GM19193 (cell line): ENCODE measurements around the gene MOSPD3.

Experiments used
- POLR2A ChIP-seq: IDR thresholded peaks from 4 replicates; pipeline ENCODE4 v1.6.1; 2011; ENCODE audit not compliant: insufficient read depth, insufficient read length; ENCODE audit errors: extremely low read depth

The MOSPD3 gene

GRCh38 chr7:100611983-100612729, at the start of gene MOSPD3:
MOSPD3 (plus strand) TSS chr7:100612540; CDS start chr7:100612792, 252 bp downstream.
- TF ChIP-seq POLR2A, result peak; percentile 92

GRCh38 chr7:100563100-100563564, 49.2 kb upstream of the MOSPD3 start:
- TF ChIP-seq POLR2A, result no peak

DNA sequence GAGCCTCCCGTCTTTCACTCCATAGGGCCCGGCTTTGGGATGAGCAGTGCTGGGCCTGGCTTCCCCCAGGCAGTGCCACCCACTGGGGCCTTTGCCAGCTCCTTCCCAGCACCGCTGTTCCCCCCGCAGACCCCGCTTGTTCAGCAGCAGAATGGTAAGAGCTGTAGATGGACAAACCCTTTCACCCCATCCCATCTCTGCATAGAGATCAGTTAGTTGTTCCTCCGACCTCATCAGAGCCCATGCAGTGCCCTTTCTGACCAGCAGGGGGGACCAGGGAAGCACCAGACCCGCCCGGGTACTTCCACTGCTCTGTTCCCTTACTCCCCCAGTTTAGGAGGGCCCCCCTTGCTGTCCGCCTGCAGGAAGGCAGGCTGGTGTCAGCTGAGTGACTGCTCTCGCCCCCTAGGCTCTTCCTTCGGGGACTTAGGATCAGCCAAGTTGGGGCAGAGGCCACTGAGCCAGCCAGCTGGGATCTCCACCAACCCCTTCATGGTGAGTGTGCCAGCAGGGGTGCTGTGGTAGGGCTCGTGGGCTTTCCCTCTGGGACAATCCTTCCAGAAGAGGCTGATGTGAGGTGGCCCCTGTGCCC, 48.4 kb upstream of the MOSPD3 start:
- TF ChIP-seq POLR2A, result no peak

GRCh38 chr7:100565133-100565571, 47.2 kb upstream of the MOSPD3 start:
- no peak for TF ChIP-seq POLR2A

DNA sequence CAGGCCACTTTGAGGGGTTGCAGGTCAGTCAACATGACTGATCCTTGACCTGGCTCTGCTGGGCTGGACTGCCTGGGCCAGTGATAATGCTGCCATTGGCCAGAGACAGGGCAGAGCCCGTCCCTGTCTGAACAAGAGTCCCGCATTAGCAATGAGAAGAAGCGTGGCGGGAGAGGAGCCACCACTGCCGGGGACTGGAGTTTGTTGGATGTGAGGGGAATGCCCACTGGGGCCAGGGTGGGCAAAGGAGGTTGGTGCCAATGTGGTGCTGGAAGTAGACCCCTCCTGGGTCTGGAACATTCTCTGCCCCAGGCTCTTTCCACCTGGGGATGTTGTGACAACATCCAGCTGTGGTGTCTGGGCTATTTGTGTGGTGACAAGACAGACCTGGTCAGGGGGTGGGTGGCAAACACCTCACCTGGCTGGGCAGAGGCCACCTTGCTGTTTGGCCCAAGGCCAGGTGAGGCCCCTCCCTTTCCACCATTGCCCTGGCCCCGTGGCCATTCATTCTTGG, 46.3 kb upstream of the MOSPD3 start:
- no peak for TF ChIP-seq POLR2A

DNA sequence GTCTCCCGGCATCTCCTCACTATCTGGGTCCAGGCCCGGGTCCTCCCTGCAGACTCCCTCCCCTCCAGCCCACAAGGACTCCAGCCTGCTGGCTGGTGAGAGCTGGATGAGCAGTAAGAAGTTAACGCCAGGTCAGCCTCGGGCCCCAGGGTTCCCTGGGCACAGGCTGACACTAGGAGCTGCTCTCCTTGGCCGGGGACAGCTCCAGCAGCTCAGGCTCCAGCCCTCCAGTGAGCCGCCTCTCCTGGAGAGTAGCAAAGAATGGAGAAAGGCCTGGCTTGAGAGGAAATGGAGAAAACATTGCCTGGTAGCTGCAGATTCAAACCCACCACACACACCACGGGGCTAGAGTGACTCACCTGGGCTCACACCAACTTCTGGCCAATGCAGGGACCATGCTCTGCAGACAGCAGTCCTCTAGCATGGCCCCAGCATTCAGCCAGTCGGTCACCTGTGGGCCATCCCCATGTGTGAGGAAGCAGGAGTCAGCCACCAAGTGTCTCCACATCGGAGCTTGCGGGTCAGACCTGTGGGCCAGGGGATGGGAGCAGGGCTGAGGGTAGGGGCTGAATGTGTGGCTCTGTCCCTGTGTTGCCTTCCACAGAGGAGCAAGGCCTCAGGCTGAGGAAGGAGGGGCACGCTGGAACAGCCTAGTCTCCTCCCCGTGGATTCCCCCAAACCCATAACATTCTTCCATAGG, 45.2 kb upstream of the MOSPD3 start:
- TF ChIP-seq POLR2A, result no peak

DNA sequence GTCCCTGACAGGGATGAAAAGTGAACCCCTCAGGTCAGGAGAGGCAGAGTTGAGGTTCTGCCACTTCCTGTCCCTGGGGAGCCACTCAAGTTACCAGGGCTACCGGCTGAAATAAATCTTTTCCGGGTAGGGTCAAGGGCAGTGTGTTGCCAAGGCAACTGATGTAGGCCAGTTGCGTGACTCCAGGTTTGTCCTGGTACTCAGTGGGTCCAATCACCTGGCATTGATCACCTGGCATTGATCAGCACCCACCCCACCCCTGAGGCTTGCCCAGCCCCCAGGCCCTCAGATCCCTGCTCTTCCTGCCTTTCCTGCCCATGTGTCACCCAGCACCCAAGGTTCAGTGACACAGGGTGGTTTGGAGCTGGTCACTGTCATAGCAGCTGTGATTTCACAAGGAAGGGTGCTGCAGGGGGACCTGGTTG, 44.6 kb upstream of the MOSPD3 start:
- TF ChIP-seq POLR2A, result no peak

GRCh38 chr7:100568176-100568895, 44.0 kb upstream of the MOSPD3 start:
- peak; percentile 25 for TF ChIP-seq POLR2A

- TF ChIP-seq POLR2A, result no peak
These were observed 43.2 kb upstream of the MOSPD3 start for GRCh38 chr7:100568896-100569844.

DNA sequence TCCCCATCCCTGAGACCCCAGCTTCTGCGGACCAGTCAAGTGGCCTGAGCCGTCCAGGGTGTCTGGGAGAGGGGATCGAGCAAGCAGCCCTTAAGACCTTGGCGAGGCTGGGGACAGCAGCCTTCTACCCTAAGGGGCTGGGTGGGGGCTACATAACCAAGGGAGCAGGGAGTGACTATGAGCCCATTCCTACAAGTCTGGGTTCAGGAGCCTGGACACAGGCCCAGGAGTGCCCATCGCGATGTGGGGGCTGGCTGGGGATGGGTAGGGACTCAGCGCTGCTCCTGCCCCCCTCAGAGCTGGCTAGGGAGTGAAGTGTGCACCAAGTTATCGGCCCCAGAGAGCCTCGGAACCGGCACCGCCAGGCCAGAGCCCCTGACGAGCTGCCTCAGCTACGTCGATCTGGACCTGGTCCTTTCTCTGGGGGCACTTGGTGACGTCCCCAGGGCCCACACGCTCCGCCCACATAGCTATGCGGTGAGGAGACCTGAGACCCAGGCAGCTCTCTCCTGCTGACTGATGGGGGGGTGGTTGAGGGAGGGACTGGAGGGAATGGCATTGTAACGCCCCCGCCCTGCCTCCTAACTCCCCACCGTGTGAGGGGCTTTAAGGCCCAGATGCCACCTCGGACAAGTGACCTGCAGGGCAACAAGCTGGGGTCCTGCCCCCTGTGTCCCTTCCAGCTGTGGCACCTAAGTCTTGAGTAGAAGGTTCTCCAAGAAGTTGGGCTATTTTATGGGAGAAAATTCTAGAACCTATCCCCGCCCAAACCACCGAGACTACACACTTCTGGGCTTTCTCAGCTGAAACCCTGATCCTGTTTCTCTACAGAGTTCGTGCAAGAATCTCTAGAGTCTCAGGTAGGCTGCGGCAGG, 41.1 kb upstream of the MOSPD3 start:
- TF ChIP-seq POLR2A, result no peak

- TF ChIP-seq POLR2A, result no peak
These were observed 40.6 kb upstream of the MOSPD3 start for GRCh38 chr7:100571829-100572116.

DNA sequence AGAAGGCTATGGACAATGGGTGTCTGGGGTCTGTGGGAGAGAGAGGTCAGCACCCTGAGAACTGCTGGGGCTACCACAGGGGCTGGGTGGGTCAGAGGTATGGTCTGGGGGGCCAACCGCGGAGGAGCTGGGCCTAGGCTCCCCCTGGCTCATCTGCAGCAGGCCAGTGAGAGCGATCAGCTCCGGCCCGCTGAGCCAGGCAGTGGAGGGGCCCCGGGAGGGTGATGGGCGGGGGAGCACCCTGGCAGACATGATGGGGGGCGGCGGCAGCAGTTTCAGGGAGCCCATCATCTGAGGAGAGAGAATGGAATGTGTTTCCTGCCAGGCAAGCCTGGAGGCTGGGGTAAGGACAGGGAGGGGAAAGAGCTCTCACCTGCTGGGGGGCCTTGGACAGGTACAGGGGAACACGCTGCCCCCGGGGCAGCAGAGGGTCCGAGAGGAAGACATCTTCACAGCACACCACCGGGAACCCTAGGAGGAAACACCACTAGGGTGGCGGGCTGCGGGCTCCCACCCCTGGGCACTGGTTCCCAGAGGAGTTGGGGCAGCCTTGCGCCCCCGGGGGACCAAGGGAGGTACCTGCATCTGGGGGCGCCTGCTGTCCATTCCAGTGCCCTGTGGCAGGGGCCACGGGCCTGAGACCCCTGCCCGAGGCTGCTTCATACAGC, 39.9 kb upstream of the MOSPD3 start:
- no peak for TF ChIP-seq POLR2A
